ENCODE measurements around the gene CAMK1D. TPM values are rescaled to one million over a fixed set of nuclear protein-coding genes. Genes with fewer than 3 reads are reported as not detected.
"Not testable (repeated sequence)": the region's sequence is repeated elsewhere in the genome, so short reads cannot be mapped to it uniquely, and the experiment has no call there.

CAMK1D gene
- 0.45 and 0.52 TPM in 2 replicates for total RNA-seq (2014; rRNA removed)
- polyA plus RNA-seq (2012), result 2.2 TPM

GRCh38 chr10:12348870-12349628 lies at the start of gene CAMK1D:
Gene CAMK1D (plus strand): TSS chr10:12349547.
- peak; percentile 55 for DNase-seq (ENCODE audit: low read depth)

GRCh38 chr10:12301036-12301435 lies 48.3 kb upstream of the CAMK1D start:
- not testable (repeated sequence) for DNase-seq (ENCODE audit: low read depth)

GRCh38 chr10:12308057-12308456 lies 41.3 kb upstream of the CAMK1D start:
- DNase-seq (ENCODE audit: low read depth), result no peak

GRCh38 chr10:12308736-12309375 lies 40.5 kb upstream of the CAMK1D start:
- no peak for DNase-seq (ENCODE audit: low read depth)

- DNase-seq (ENCODE audit: low read depth), result not testable (repeated sequence)
Observed at GRCh38 chr10:12309783-12310182, 39.6 kb upstream of the CAMK1D start.

GRCh38 chr10:12314836-12315235 lies 34.5 kb upstream of the CAMK1D start:
- DNase-seq (ENCODE audit: low read depth), result no peak

GRCh38 chr10:12319076-12319475 lies 30.3 kb upstream of the CAMK1D start:
- DNase-seq (ENCODE audit: low read depth), result no peak

- no peak for DNase-seq (ENCODE audit: low read depth)
Observed at GRCh38 chr10:12320892-12321291, 28.5 kb upstream of the CAMK1D start.

GRCh38 chr10:12321641-12322040 lies 27.7 kb upstream of the CAMK1D start:
- DNase-seq (ENCODE audit: low read depth), result no peak

- DNase-seq (ENCODE audit: low read depth), result no peak
Observed at GRCh38 chr10:12322583-12323131, 26.7 kb upstream of the CAMK1D start.

- DNase-seq (ENCODE audit: low read depth), result no peak
Observed at GRCh38 chr10:12324530-12324929, 24.8 kb upstream of the CAMK1D start.

GRCh38 chr10:12327074-12327473 lies 22.3 kb upstream of the CAMK1D start:
- no peak for DNase-seq (ENCODE audit: low read depth)

- no peak for DNase-seq (ENCODE audit: low read depth)
Observed at GRCh38 chr10:12327476-12327875, 21.9 kb upstream of the CAMK1D start.

GRCh38 chr10:12328312-12328711 lies 21.0 kb upstream of the CAMK1D start:
- not testable (repeated sequence) for DNase-seq (ENCODE audit: low read depth)

- no peak for DNase-seq (ENCODE audit: low read depth)
Observed at GRCh38 chr10:12332572-12333379, 16.6 kb upstream of the CAMK1D start.

GRCh38 chr10:12333380-12334185 lies 15.8 kb upstream of the CAMK1D start:
- peak; percentile 98 for DNase-seq (ENCODE audit: low read depth)

GRCh38 chr10:12334186-12334530 lies 15.2 kb upstream of the CAMK1D start:
- DNase-seq (ENCODE audit: low read depth), result no peak

GRCh38 chr10:12335169-12335568 lies 14.2 kb upstream of the CAMK1D start:
- DNase-seq (ENCODE audit: low read depth), result not testable (repeated sequence)

GRCh38 chr10:12337453-12338372 lies 11.6 kb upstream of the CAMK1D start:
- peak; percentile 68 for DNase-seq (ENCODE audit: low read depth)

- no peak for DNase-seq (ENCODE audit: low read depth)
Observed at GRCh38 chr10:12338981-12339380, 10.4 kb upstream of the CAMK1D start.
